Measurements from ENCODE around the gene CEP295NL. TPM values are rescaled to one million over a fixed set of nuclear protein-coding genes. Genes with fewer than 3 reads are reported as not detected.

Gene CEP295NL
- total RNA-seq, 4 donors from 2014 or later, result 0.78 to 6.6 (median 2.3) TPM

GRCh38 chr17:78859051-78859450 is 44.0 kb downstream of the CEP295NL start:
- H3K4me1 ChIP-seq, result peaks cover 7 to 21% (median 18%) of the 10 kb centered on the region in 4 donors
- WGBS, result 56% methylated on average over 4 of the region's 4 CpGs
- peaks cover 29 to 68% (median 47%) of the 10 kb centered on the region in 4 donors for H3K36me3 ChIP-seq
- no peak for DNase-seq (ENCODE audit: extremely low spot score)
- H3K27ac ChIP-seq (replicated peaks in 1 of 4), result no peak overlapping the region
- intact Hi-C loops (cut with DNase I), result no loop called here
- no peaks in the 10 kb centered on the region for H3K27me3 ChIP-seq
- H3K4me3 ChIP-seq, result no peak overlapping the region
- H3K9me3 ChIP-seq, result no peaks in the 10 kb centered on the region
- no peak for TF ChIP-seq CTCF (IDR thresholded peaks at IDR 0.05)
- TF ChIP-seq POLR2AphosphoS5 (IDR thresholded peaks at IDR 0.05), result no peak
- no peak for TF ChIP-seq EP300 (IDR thresholded peaks at IDR 0.05)
- no peak for TF ChIP-seq POLR2A (IDR thresholded peaks at IDR 0.05; ENCODE audit: low read depth)

GRCh38 chr17:78857266-78857665 is 45.7 kb downstream of the CEP295NL start:
- Histone ChIP-seq H3K9me3 (no peaks in the 10 kb centered on the region), H3K27me3 (no peaks in the 10 kb centered on the region), H3K27ac (replicated peaks in 1 of 4) (no peak overlapping the region), H3K36me3 (peaks cover 32 to 76% (median 57%) of the 10 kb centered on the region in 4 donors), H3K4me1 (peaks cover 7 to 14% (median 12%) of the 10 kb centered on the region in 4 donors), H3K4me3 (no peak overlapping the region)
- intact Hi-C loops (cut with DNase I), result no loop called here
- WGBS, result 92% methylated on average over 4 of the region's 14 CpGs
- TF ChIP-seq EP300 (IDR thresholded peaks at IDR 0.05) (no peak), POLR2AphosphoS5 (IDR thresholded peaks at IDR 0.05) (no peak), POLR2A (IDR thresholded peaks at IDR 0.05; ENCODE audit: low read depth) (no peak), CTCF (IDR thresholded peaks at IDR 0.05) (no peak)
- DNase-seq (ENCODE audit: extremely low spot score), result no peak

GRCh38 chr17:78855561-78856165 is 47.3 kb downstream of the CEP295NL start:
- DNase-seq (ENCODE audit: extremely low spot score), result no peak
- intact Hi-C loops (cut with DNase I), result no loop called here
- peaks cover 32 to 84% (median 57%) of the 10 kb centered on the region in 4 donors for H3K36me3 ChIP-seq
- no peak for TF ChIP-seq POLR2AphosphoS5 (IDR thresholded peaks at IDR 0.05)
- no peak for TF ChIP-seq EP300 (IDR thresholded peaks at IDR 0.05)
- TF ChIP-seq POLR2A (IDR thresholded peaks at IDR 0.05; ENCODE audit: low read depth), result no peak
- TF ChIP-seq CTCF (IDR thresholded peaks at IDR 0.05), result no peak
- 92% methylated on average over 21 of the region's 25 CpGs for WGBS
- H3K4me1 ChIP-seq, result no peaks in the 10 kb centered on the region
- H3K27me3 ChIP-seq, result no peaks in the 10 kb centered on the region
- H3K9me3 ChIP-seq, result no peaks in the 10 kb centered on the region
- no peak overlapping the region for H3K27ac ChIP-seq (replicated peaks in 1 of 4)
- H3K4me3 ChIP-seq, result no peak overlapping the region

- TF ChIP-seq EP300 (IDR thresholded peaks at IDR 0.05), result no peak
- no peak for TF ChIP-seq POLR2AphosphoS5 (IDR thresholded peaks at IDR 0.05)
- TF ChIP-seq CTCF (IDR thresholded peaks at IDR 0.05), result no peak
- TF ChIP-seq POLR2A (IDR thresholded peaks at IDR 0.05; ENCODE audit: low read depth), result no peak
- Histone ChIP-seq H3K9me3 (no peaks in the 10 kb centered on the region), H3K4me1 (no peaks in the 10 kb centered on the region), H3K4me3 (no peak overlapping the region), H3K27me3 (no peaks in the 10 kb centered on the region), H3K27ac (replicated peaks in 1 of 4) (no peak overlapping the region), H3K36me3 (peaks cover 32 to 77% (median 51%) of the 10 kb centered on the region in 4 donors)
- intact Hi-C loops (cut with DNase I), result no loop called here
- DNase-seq (ENCODE audit: extremely low spot score), result no peak
- WGBS, result 63% methylated on average over 8 of the region's 9 CpGs
These were observed 48.5 kb downstream of the CEP295NL start for GRCh38 chr17:78854508-78854907.

Measured in esophagus muscularis mucosa (tissue), 4 donors.